Measurements from ENCODE around the gene NUAK2.

DNA sequence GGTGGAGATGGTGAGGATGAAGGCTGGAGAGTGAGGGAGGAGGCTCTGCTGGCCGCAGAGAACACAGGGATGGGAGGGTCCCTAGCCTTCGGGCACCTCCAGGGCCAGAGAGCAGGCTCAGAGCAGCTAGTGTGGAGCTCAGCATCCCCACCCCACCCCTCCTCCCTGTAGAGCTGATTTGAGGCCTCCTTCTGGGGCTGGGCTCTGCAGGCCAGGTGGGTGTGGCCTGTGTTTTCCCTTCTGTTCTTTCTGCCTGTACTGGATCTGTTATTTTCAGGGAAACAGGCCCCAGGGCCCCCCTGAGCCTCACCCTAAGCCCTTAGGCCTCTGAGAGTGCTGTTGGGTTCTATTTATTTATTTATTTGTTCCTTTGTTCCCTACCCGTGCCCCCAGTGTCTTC is 49.0 kb downstream of the NUAK2 start:
- TF ChIP-seq, protein P1, sequence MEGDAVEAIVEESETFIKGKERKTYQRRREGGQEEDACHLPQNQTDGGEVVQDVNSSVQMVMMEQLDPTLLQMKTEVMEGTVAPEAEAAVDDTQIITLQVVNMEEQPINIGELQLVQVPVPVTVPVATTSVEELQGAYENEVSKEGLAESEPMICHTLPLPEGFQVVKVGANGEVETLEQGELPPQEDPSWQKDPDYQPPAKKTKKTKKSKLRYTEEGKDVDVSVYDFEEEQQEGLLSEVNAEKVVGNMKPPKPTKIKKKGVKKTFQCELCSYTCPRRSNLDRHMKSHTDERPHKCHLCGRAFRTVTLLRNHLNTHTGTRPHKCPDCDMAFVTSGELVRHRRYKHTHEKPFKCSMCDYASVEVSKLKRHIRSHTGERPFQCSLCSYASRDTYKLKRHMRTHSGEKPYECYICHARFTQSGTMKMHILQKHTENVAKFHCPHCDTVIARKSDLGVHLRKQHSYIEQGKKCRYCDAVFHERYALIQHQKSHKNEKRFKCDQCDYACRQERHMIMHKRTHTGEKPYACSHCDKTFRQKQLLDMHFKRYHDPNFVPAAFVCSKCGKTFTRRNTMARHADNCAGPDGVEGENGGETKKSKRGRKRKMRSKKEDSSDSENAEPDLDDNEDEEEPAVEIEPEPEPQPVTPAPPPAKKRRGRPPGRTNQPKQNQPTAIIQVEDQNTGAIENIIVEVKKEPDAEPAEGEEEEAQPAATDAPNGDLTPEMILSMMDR (IDR thresholded peaks at IDR 0.05; ENCODE audit: low read length), result no peak
- TF ChIP-seq EZH2 (IDR thresholded peaks at IDR 0.05; ENCODE audit: borderline replicate concordance, low read length), result no peak

Data from OCI-LY1 (cell line).